ENCODE results near the gene KLHL35.

GRCh38 chr11:75472081-75472732 lies 39.2 kb upstream of the KLHL35 start:
- TF ChIP-seq CTCF (IDR thresholded peaks at IDR 0.05), result no peak
- TF ChIP-seq POLR2A (IDR thresholded peaks at IDR 0.05), result no peak
